CD4-positive, alpha-beta T cell (primary cell): ENCODE data around the gene ASCC3. TPM values are rescaled to one million over a fixed set of nuclear protein-coding genes. Genes with fewer than 3 reads are reported as not detected.

ENCODE experiments used
- ATAC-seq: fragments of 200-7000 bp; cut with Tn5 transposase; one replicate; pipeline ENCODE4 v1.10.0; 2022; ENCODE audit warnings: mild to moderate bottlenecking; ENCODE audit not compliant: poor library complexity
- CTCF ChIA-PET: fragments of 350-600 bp; sonication (Branson Sonifier 250); formaldehyde crosslinking; loops from one replicate; lab custom pipeline; 2021; ENCODE audit warnings: antibody characterized with exemption, inconsistent platforms; lab: Charles Lee
- POLR2A ChIA-PET: fragments of 350-600 bp; sonication (Branson Sonifier 250); formaldehyde crosslinking; loops from one replicate; lab custom pipeline; 2021; ENCODE audit warnings: antibody characterized with exemption, inconsistent platforms; lab: Charles Lee
- DNase-seq, 14 experiments: peaks; one replicate each; pipeline ENCODE4 v3.0.0-alpha.2; 2013 to 2020; ENCODE audit warnings: mixed read lengths in 2 of 14
- H3K27ac ChIP-seq, 2 donors: one replicate each; pipeline versions ENCODE4 v1.5.1 to v1.7.0; 2013; ENCODE audit warnings: low read length in 2 of 2, low read depth in 1 of 2, mild to moderate bottlenecking in 1 of 2
- H3K27me3 ChIP-seq, 2 experiments: 1 replicate in 1 of 2; 2 replicates in 1 of 2; pipeline versions ENCODE4 v1.6.1 to v1.7.0; 2013; ENCODE audit warnings: low read length in 2 of 2, control low read depth in 1 of 2, mild to moderate bottlenecking in 1 of 2, moderate library complexity in 1 of 2; ENCODE audit not compliant: insufficient read depth in 2 of 2, control insufficient read depth in 1 of 2
- H3K36me3 ChIP-seq: one replicate; pipeline ENCODE4 v1.6.1; 2013; ENCODE audit warnings: low read length, control low read depth; ENCODE audit not compliant: insufficient read depth
- H3K4me1 ChIP-seq: one replicate; pipeline ENCODE4 v1.6.1; 2013; ENCODE audit warnings: low read length, control low read depth; ENCODE audit not compliant: insufficient read depth
- H3K4me3 ChIP-seq: one replicate; pipeline ENCODE4 v1.5.1; 2013; ENCODE audit warnings: mild to moderate bottlenecking, low read length, moderate library complexity
- H3K9me3 ChIP-seq, 2 experiments: 1 replicate in 1 of 2; 2 replicates in 1 of 2; pipeline versions ENCODE4 v1.6.1 to v1.7.0; 2013; ENCODE audit warnings: low read length in 2 of 2, mild to moderate bottlenecking in 2 of 2, control low read depth in 1 of 2, moderate library complexity in 1 of 2; ENCODE audit not compliant: control insufficient read depth in 1 of 2, insufficient read depth in 1 of 2
- H3K27ac Mint-ChIP-seq: one replicate; pipeline ENCODE4 v1.8.0; 2020; ENCODE audit warnings: mixed read lengths
- H3K27me3 Mint-ChIP-seq: one replicate; pipeline ENCODE4 v1.8.0; 2021; ENCODE audit warnings: mixed read lengths
- H3K36me3 Mint-ChIP-seq: one replicate; pipeline ENCODE4 v1.8.0; 2021; ENCODE audit warnings: low read depth, mixed read lengths
- H3K4me1 Mint-ChIP-seq: one replicate; pipeline ENCODE4 v1.8.0; 2021; ENCODE audit warnings: low read depth, mixed read lengths
- H3K4me3 Mint-ChIP-seq: one replicate; pipeline ENCODE4 v1.8.0; 2020; ENCODE audit warnings: mild to moderate bottlenecking, mixed read lengths
- H3K9me3 Mint-ChIP-seq: one replicate; pipeline ENCODE4 v1.8.0; 2020; ENCODE audit warnings: mixed read lengths
- intact Hi-C, 2 experiments: fragments of 100-400 bp; cut with DNase I in 1 of 2; cut with micrococcal nuclease in 1 of 2; formaldehyde crosslinking; loops; one replicate each; pipeline versions ENCODE4 v1.15.1 to v1.9.0; 2023 to 2025; cut with DNase I, micrococcal nuclease
- total RNA-seq, 174 experiments: library from RNA in 2 of 174; stranded (reverse) in 2 of 174; gene quantifications; one replicate each; pipeline ENCODE4 v1.2.3 and lab custom pipeline; 2021 to 2026
- TF ChIP-seq, protein P1 (sequence below): fragments of 200-600 bp; IDR thresholded peaks from one replicate; pipeline ENCODE4 v1.8.0; 2022; ENCODE audit warnings: antibody characterized with exemption, mild to moderate bottlenecking

The ASCC3 gene
- total RNA-seq, 2 experiments from 2014 or later: 28.9 to 30.4 TPM

DNA sequence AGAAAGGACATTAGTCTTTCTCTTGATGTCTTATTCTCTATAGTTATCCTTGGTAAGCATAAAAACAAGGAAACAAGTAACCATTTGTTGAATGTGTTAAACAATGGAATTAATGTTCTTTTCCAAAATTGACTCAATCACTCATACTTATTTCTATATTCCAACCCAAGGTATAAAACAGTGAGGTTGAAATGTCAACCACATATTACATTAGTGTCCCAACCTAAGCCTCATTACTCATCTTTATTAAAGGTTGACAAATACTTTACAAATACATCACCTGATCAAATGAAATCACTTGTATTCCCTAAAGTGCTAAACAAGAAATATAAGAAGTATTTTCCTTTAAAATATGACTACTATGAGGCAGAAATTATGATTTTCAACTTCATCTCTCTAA lies 100.5 kb downstream of the ASCC3 start:
- peaks cover 8% of the 10 kb centered on the region for H3K36me3 Mint-ChIP-seq
- DNase-seq (no peak), ATAC-seq (no peak)
- TF ChIP-seq, protein P1, sequence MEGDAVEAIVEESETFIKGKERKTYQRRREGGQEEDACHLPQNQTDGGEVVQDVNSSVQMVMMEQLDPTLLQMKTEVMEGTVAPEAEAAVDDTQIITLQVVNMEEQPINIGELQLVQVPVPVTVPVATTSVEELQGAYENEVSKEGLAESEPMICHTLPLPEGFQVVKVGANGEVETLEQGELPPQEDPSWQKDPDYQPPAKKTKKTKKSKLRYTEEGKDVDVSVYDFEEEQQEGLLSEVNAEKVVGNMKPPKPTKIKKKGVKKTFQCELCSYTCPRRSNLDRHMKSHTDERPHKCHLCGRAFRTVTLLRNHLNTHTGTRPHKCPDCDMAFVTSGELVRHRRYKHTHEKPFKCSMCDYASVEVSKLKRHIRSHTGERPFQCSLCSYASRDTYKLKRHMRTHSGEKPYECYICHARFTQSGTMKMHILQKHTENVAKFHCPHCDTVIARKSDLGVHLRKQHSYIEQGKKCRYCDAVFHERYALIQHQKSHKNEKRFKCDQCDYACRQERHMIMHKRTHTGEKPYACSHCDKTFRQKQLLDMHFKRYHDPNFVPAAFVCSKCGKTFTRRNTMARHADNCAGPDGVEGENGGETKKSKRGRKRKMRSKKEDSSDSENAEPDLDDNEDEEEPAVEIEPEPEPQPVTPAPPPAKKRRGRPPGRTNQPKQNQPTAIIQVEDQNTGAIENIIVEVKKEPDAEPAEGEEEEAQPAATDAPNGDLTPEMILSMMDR: no peak
- no peaks in the 10 kb centered on the region for H3K4me1 Mint-ChIP-seq
- Histone ChIP-seq H3K4me1 (no peaks in the 10 kb centered on the region), H3K9me3 (no peaks in the 10 kb centered on the region), H3K27ac (no peak overlapping the region), H3K4me3 (no peak overlapping the region), H3K36me3 (no peaks in the 10 kb centered on the region), H3K27me3 (no peaks in the 10 kb centered on the region)
- intact Hi-C loops: no loop called here
- no peak overlapping the region for H3K27ac Mint-ChIP-seq
- H3K9me3 Mint-ChIP-seq: no peaks in the 10 kb centered on the region
- H3K4me3 Mint-ChIP-seq: no peak overlapping the region
- ChIA-PET CTCF (interaction anchor here (0.8 to 1.1 kb wide), 2 partner anchors 8 to 67 kb away, joined by 3 to 4 read pairs; no protein-coding TSS in a partner anchor), POLR2A (no interaction called here)
- no peaks in the 10 kb centered on the region for H3K27me3 Mint-ChIP-seq

DNA sequence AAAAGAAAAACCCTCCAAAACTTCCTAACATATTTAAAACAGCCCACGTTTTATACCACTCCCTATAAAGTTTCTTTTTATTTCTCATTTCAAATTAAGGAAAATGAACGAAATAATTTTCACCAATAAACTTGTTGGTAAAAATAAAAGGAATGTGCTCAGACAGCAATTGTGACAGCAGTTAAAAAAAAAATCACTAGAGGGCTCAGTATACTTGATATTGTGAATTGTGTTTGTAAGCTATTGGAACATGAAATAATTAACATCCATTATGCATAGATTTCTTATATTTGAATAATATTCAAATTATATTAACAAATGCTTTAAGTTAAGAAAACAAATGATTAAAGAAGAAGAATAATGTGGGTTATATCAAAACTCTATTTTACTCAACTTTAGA lies 105.5 kb downstream of the ASCC3 start:
- H3K27me3 Mint-ChIP-seq: no peaks in the 10 kb centered on the region

DNA sequence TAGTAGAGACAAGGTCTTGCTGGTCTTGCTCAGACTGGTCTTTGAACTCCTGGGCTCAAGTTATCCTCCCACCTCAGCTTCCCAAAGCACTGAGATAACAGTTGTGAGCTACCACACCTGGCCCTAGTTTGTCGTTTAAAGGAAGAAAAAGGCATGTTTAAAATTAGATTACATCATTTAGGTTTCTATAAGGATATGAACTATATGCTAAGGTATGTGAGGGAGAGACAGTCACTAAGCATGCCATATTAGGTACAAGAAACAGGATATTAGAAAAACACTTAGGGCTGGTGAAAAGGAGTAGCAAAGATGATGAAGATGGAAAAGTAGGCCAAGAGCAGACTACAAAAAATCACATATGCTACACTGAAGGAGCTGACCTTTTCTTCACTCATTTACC lies 106.4 kb downstream of the ASCC3 start:
- TF ChIP-seq, protein P1: no peak
- H3K27me3 Mint-ChIP-seq: no peaks in the 10 kb centered on the region
- POLR2A ChIA-PET: no interaction called here
- H3K9me3 Mint-ChIP-seq: no peaks in the 10 kb centered on the region
- Histone ChIP-seq H3K4me1 (no peaks in the 10 kb centered on the region), H3K36me3 (no peaks in the 10 kb centered on the region), H3K4me3 (no peak overlapping the region), H3K27ac (no peak overlapping the region), H3K27me3 (no peaks in the 10 kb centered on the region), H3K9me3 (no peaks in the 10 kb centered on the region)
- no peak for ATAC-seq
- H3K36me3 Mint-ChIP-seq: peaks cover 13% of the 10 kb centered on the region
- no peak overlapping the region for H3K4me3 Mint-ChIP-seq
- intact Hi-C loops: no loop called here
- H3K27ac Mint-ChIP-seq: no peak overlapping the region
- no peak for DNase-seq
- CTCF ChIA-PET: no interaction called here
- H3K4me1 Mint-ChIP-seq: no peaks in the 10 kb centered on the region

More for the DNA sequence above, 105.5 kb downstream of the ASCC3 start:
- CTCF ChIA-PET: no interaction called here
- Mint-ChIP-seq H3K4me1 (no peaks in the 10 kb centered on the region), H3K4me3 (no peak overlapping the region), H3K36me3 (peaks cover 13% of the 10 kb centered on the region), H3K9me3 (no peaks in the 10 kb centered on the region), H3K27ac (no peak overlapping the region)
- Histone ChIP-seq H3K9me3 (no peaks in the 10 kb centered on the region), H3K4me3 (no peak overlapping the region), H3K36me3 (no peaks in the 10 kb centered on the region), H3K27ac (no peak overlapping the region), H3K4me1 (no peaks in the 10 kb centered on the region), H3K27me3 (no peaks in the 10 kb centered on the region)
- POLR2A ChIA-PET: no interaction called here
- TF ChIP-seq, protein P1: no peak
- ATAC-seq (no peak), DNase-seq (no peak)
- intact Hi-C loops: no loop called here
